HTR-8/SVneo (cell line): ENCODE measurements around the gene RNLS.

Source experiments
- DNase-seq: peaks from one replicate; pipeline ENCODE4 v3.0.0; 2011; ENCODE audit warnings: low spot score, mixed read lengths; ENCODE audit not compliant: insufficient read length
- FAIRE-seq: peaks from 2 replicates; lab custom pipeline; 2011; peaks lifted over from hg19 to GRCh38; lab: Jason Lieb, UNC

RNLS gene

DNA sequence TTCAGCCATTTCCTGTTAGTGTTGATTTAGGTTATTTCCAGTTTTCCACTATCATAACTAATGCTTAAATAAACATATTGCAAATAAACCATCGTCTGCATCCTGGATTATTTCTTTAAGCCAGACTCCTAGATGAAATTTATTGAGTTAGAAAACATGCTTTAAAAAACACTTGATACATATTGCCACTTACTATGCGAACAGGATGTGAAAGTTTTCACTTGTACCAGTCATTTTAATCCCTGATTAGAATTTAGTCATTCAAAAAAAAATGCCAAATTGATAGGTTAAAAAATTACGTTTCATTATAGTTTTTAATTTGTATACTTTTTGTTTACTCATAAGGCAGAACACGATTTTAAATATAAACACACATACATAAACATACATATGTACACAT lies 309.6 kb downstream of the RNLS start:
- no peak for FAIRE-seq

DNA sequence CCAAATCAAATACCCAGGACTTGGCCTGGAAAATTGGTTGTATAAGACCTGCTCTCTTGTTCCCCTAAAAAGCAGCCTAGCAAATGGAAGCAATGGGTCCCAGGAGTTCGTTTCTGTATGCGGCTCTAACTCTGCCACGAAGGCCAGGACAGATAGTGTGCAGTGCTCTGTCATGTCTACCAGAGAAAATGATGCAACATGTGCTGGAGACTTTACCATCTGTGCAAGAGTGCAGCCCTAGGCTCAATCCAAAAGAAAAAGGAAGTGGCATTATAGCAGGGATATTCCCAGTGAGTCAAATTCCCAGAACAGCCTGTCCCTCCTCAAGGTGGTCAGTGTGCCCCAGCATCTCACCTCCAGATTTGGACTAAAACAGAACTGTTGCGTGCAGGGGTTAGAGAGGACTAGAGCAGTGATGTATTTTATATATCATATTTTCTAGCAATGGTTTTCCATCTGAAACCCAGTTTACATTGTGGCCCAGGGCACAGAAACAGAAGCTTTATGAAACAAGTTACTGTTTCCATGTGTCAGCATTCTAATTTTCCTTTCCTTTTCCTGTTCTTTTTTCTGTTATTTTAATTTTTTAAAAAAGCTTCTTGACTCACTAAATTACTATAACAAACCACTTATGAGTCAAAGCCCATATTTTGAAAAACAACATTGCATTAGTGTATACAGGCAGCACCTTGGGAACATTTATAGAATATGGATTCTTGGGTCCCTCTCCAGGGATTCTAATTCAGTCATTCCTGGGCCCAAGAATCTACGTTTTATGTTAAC lies 311.2 kb downstream of the RNLS start:
- FAIRE-seq (no peak), DNase-seq (no peak)

More for the DNA sequence above, 309.6 kb downstream of the RNLS start:
- DNase-seq = no peak

GRCh38 chr10:88270871-88271713 lies 312.0 kb downstream of the RNLS start:
- DNase-seq = no peak
- FAIRE-seq = no peak

DNA sequence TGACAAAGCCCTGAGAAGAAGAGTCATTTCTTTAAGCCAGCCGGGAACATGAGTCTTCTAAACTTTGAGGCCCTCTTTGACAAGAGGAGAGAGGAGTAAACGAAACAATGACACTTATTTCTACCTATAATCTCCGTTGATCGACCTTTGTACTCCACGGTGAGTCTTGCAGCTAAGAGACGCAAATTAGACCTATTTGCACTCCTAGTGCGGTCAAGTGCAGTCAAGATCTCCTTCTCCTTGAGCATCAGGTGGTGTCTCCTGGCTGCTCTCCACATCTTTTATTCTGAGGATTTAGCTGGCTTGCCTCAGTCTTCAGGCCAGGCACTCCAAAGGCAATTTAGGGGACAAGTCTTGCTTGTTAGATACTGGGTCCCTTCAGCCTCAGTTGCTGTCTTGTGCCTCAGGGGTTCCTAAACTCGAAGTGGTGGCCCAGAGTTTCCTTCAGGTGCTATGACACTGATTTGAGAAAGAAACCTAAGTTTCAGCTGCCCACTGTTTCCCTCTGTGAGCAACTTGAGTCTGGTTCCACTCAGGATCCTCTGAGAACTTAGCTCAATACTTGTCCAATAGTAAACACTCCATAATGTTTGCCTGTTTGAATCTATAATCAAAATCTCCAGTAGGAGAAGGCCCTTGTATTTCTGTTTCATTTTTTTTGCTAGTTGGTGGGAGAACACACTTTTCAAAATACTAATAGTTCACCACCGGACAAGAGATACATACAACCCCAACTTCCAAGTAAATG lies 312.9 kb downstream of the RNLS start:
- DNase-seq (no peak), FAIRE-seq (no peak)

GRCh38 chr10:88262591-88263234 lies 320.4 kb downstream of the RNLS start:
- no peak for DNase-seq

DNA sequence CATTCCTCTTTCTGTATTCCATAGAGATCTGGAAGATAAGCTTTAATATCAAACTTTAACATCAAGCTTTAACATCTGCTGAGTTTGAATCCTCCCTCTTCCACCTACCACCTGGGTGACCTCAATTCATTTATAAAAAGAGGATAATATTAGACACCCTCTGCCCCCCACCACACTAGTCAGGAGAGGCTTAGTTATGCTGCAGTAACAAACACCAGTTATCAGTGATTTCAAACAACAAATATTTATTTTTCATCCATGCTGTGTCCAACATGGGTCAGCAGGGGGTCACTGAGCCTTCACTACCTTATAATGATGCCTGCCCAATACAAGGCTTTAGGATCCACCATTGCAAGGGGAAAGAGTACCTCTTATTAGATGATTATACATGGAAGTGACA lies 322.0 kb downstream of the RNLS start:
- no peak for FAIRE-seq

More at GRCh38 chr10:88262591-88263234, 320.4 kb downstream of the RNLS start:
- FAIRE-seq = no peak

DNA sequence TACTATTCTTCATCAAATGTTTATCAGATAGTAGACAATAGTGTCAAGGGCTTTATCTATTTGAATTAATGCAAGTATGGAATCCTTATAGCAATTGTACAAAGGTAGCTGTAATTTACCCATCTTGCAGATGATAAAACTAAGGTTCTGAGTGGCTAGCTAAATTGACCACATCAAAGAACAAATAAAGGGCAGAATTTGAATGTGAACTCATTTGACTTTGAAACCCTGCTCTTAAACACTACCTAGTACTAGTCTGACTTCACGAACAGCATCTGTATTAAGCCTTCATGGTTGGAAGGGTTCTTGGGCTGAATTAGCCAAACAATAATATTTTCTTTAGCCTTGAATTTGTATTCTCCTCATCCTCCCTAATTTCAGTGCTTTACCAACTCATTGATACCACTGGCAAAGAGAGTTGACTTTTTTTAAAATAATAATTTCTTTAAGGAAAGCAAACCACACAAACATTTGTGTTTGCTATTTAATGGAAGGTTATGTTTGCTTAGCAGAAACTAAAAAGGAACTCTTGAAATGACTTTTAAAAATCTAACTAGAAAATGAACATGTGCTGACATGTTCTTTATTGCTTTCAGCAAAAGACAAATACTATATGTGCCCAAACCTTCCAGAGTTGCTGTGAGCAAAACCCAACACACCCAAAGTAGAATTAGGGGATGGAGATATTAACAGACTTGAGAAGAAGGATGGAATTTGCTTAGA lies 322.6 kb downstream of the RNLS start:
- FAIRE-seq = no peak

More for the DNA sequence above, 322.0 kb downstream of the RNLS start:
- no peak for DNase-seq

GRCh38 chr10:88259381-88259780 lies 323.7 kb downstream of the RNLS start:
- FAIRE-seq (no peak), DNase-seq (no peak)

More for the DNA sequence above, 322.6 kb downstream of the RNLS start:
- no peak for DNase-seq

DNA sequence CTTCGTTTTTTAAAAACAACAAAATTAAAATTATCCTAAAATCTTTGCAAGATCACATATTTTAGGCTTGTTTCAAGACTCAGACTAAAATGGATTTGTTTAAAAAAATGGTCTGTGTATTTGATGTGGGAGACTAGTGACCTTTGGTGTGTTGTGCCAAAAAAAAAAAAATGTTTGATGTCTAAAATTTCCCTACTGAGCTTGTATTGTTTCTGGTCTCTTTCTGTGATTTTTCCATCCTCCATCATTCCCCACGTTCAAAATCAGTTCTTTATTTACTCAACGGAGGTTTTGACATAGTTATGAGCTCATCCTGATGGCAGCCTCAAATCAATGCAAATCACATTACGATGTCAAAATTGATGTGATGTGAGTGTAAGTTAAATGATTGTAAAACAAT lies 326.2 kb downstream of the RNLS start:
- FAIRE-seq (no peak), DNase-seq (no peak)

- no peak for FAIRE-seq
- no peak for DNase-seq
Observed at GRCh38 chr10:88256013-88256680, 327.0 kb downstream of the RNLS start.

- peak; percentile 76 for DNase-seq
- FAIRE-seq = peak; percentile 9
Observed at GRCh38 chr10:88254091-88254490, 329.0 kb downstream of the RNLS start.

- DNase-seq (no peak), FAIRE-seq (no peak)
Observed at GRCh38 chr10:88253622-88254021, 329.5 kb downstream of the RNLS start.

DNA sequence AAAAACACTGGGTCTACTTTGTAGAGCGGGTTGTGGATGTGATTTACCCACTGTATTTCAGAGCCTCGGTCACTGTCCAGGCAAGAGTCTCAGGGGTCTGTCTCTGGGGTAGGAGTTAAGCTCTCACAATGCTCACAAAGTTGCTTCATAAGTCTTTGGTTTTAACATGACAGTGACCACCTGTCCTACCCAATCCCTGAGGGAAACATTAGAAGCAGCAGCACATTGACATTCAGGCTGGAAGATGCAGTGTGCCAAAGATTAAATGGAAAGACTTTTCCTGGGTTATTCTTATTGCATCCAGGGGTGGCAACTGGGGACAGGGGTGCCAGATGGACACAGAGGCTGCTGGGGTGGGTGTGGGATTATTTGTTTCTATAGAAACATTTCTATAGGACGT lies 330.0 kb downstream of the RNLS start:
- FAIRE-seq (no peak), DNase-seq (no peak)

DNA sequence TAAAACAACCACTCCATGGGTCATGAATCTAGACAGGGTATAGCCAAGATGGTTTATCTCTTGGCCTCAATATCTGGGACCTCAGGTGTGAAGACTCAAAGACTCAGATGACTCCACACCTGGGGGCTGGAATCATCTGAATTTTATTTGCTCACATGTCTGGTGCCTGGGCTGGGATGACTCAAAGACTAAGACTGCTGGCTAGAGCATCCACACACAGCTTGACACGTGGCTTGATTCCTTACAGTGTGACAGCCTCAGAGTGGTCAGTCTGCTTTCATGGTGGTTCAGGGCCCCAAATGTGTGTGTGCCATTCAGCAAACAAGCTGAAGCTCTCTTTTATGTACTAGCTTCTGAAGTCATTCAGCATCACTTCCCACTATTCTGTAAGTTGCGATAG lies 333.7 kb downstream of the RNLS start:
- DNase-seq (no peak), FAIRE-seq (no peak)

- no peak for FAIRE-seq
- no peak for DNase-seq
Observed at GRCh38 chr10:88246675-88247074, 336.4 kb downstream of the RNLS start.

DNA sequence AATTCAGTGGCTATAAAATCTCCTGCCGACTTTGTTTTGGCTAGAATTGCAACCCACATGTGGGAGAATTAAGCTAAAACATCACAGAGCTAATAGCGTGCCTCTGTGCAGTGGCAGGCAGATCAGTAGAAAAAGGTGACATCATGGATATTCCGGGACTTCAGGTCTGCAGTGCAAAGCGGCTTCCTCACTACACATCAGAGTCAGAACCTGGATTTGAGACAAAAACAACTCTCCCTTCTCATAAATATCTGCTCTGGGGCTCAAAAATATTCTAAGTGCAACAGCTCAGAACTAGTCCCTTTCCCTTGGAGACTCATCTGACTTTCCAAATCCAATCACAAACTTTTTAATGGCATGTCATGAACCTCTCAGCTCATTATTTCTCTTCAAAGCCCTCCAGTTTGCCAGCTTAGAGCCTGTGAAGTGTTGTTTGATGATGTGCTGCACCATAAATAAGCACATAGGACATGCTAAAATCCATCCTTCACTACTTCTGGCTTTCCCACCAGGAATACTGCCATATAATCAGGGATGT lies 337.1 kb downstream of the RNLS start:
- DNase-seq (no peak), FAIRE-seq (no peak)

DNA sequence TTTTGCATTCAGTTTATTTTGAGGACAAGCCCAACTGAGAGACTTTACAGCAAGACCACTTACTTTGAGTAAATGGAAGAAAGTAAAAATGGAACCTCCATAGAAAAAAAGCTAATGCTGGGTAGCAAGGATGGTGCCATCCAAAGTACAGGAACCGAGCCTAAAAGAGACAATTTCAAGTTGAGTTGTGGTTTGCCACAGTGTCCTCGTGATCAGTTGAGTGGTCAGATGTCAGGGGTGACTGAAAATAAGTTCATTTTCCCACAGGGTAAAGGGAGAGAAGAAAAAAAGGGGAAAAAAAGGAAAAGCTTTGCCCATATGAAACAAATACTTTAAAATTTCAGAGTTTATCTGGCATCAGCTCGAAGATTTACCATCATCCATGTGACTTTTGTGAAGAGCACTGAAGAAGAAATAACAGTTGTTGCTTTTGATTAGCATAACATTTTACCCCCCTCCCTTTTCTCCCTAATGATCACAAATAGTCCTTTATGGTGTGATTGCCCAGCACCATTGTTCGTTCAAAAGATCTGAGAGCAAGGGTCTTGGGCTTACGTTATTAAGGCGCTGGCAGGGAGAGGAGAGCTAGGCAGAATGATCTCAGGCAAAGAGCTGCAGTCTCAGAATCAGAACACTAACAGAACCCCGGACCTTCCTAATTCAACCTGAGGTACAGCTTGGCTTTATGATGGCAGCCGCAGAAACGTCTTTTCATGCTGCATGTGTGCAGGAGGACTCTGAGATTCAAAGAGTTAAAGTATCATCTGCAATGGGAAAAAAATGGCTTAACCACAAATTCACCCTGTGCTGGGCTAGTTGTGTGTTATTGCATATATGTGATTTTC lies 338.1 kb downstream of the RNLS start:
- DNase-seq (no peak), FAIRE-seq (no peak)
